DMS153 treated with DMSO at 0.1 percent for 48 hours (cell line): Measurements from ENCODE around the gene JUP.

Experiments
- DNase-seq: peaks from one replicate; lab custom pipeline; 2025; ENCODE audit not compliant: unreplicated experiment; lab: John Stamatoyannopoulos, UW

Gene JUP

GRCh38 chr17:41810659-41811548, 24.4 kb upstream of the JUP start:
- no peak for DNase-seq

- DNase-seq: no peak
Observed at GRCh38 chr17:41806685-41807445, 20.4 kb upstream of the JUP start.

- DNase-seq: no peak
Observed at GRCh38 chr17:41803049-41804020, 16.8 kb upstream of the JUP start.

GRCh38 chr17:41801374-41802271, 15.1 kb upstream of the JUP start:
- DNase-seq: peak; percentile 62

- DNase-seq: peak; percentile 44
Observed at GRCh38 chr17:41800601-41801373, 14.3 kb upstream of the JUP start.

- DNase-seq: no peak
Observed at GRCh38 chr17:41799366-41799765, 12.9 kb upstream of the JUP start.

- DNase-seq: no peak
Observed at GRCh38 chr17:41797377-41797776, 10.9 kb upstream of the JUP start.

- DNase-seq: no peak
Observed at GRCh38 chr17:41796121-41796895, 9.8 kb upstream of the JUP start.

GRCh38 chr17:41794540-41794975, 8.0 kb upstream of the JUP start:
- DNase-seq: no peak

GRCh38 chr17:41793784-41794539, 7.5 kb upstream of the JUP start:
- no peak for DNase-seq

GRCh38 chr17:41792845-41793783, 6.6 kb upstream of the JUP start:
- no peak for DNase-seq

GRCh38 chr17:41787021-41787418, 509 bp upstream of the JUP start:
- no peak for DNase-seq

GRCh38 chr17:41785859-41786226, 668 bp downstream of the JUP start:
- DNase-seq: peak; percentile 42

- no peak for DNase-seq
Observed at GRCh38 chr17:41785091-41785858, 1.2 kb downstream of the JUP start.

- no peak for DNase-seq
Observed at GRCh38 chr17:41784207-41784744, 2.2 kb downstream of the JUP start.

- DNase-seq: no peak
Observed at GRCh38 chr17:41782142-41782541, 4.4 kb downstream of the JUP start.
